ENCODE data around the gene CACNA2D3. TPM values are rescaled to one million over a fixed set of nuclear protein-coding genes. Genes with fewer than 3 reads are reported as not detected.

CACNA2D3 gene
- polyA plus RNA-seq, 1 donor from 2014 or later, result 26.2 TPM

DNA sequence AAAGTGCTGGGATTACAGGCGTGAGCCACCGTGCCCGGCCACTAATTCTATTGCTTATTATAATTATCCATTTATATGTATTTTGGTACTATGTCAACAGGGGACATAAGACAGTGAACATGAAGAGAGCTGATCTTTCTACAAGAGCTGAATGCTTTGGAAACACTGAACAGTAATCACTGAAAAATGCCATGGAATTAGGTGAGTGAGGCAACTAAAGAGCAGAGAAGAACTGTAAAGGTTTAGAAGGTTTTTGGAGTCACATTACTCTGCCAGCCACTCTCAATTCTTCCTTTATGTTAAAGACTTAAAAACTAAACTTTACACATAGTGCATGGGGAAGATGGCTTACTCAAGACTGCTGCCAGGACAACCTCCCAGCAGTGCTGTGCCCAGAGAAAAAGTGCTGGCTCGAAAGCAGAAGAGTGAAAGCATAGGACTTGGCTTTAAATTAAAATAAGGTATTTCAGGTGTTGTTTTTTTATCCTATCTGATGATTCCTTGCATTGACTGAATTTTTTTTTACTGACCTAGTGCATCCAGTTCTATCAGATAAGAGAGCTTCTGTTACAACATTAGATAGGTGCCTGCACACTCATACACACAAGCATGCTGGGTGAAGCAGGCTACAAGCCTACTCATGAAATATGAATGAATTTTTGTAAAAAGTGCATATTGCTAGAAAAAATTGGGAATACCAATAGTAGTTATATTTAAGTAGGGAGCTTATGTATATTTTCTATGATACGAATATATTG lies 28.7 kb upstream of the CACNA2D3 start:
- no peak for TF ChIP-seq POLR2AphosphoS5 (IDR thresholded peaks at IDR 0.05)
- TF ChIP-seq, protein P1, sequence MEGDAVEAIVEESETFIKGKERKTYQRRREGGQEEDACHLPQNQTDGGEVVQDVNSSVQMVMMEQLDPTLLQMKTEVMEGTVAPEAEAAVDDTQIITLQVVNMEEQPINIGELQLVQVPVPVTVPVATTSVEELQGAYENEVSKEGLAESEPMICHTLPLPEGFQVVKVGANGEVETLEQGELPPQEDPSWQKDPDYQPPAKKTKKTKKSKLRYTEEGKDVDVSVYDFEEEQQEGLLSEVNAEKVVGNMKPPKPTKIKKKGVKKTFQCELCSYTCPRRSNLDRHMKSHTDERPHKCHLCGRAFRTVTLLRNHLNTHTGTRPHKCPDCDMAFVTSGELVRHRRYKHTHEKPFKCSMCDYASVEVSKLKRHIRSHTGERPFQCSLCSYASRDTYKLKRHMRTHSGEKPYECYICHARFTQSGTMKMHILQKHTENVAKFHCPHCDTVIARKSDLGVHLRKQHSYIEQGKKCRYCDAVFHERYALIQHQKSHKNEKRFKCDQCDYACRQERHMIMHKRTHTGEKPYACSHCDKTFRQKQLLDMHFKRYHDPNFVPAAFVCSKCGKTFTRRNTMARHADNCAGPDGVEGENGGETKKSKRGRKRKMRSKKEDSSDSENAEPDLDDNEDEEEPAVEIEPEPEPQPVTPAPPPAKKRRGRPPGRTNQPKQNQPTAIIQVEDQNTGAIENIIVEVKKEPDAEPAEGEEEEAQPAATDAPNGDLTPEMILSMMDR (IDR thresholded peaks at IDR 0.05; ENCODE audit: poor library complexity, severe bottlenecking), result no peak
- no peak for TF ChIP-seq SMC3 (conservative IDR thresholded peaks at IDR 0.05; ENCODE audit: poor library complexity)
- Histone ChIP-seq H3K4me3 (ENCODE audit: low read length) (no peak overlapping the region), H3K9me3 (ENCODE audit: low read length) (no peaks in the 10 kb centered on the region), H3K9me2 (ENCODE audit: insufficient read depth, low read length) (no peaks in the 10 kb centered on the region), H4K20me1 (ENCODE audit: insufficient read depth) (no peaks in the 10 kb centered on the region), H3K9ac (ENCODE audit: low read length) (no peak overlapping the region), H3K27me3 (ENCODE audit: insufficient read depth, low read depth, low read length) (no peaks in the 10 kb centered on the region), H2AFZ (ENCODE audit: low read depth, low read length) (no peak overlapping the region), H3K27ac (ENCODE audit: low read length) (no peak overlapping the region), H3K36me3 (ENCODE audit: insufficient read depth, low read length) (no peaks in the 10 kb centered on the region), H3K4me2 (ENCODE audit: low read length) (no peak overlapping the region), H3F3A (ENCODE audit: insufficient read depth, low read length, poor library complexity, severe bottlenecking) (no peaks in the 10 kb centered on the region), H3K79me2 (replicated peaks; ENCODE audit: insufficient read depth, low read length) (no peaks in the 10 kb centered on the region)

GRCh38 chr3:54094926-54095325 lies 27.4 kb upstream of the CACNA2D3 start:
- Histone ChIP-seq H2AFZ (ENCODE audit: low read depth, low read length) (no peak overlapping the region), H3F3A (ENCODE audit: insufficient read depth, low read length, poor library complexity, severe bottlenecking) (no peaks in the 10 kb centered on the region), H3K9ac (ENCODE audit: low read length) (no peak overlapping the region), H3K9me2 (ENCODE audit: insufficient read depth, low read length) (no peaks in the 10 kb centered on the region), H3K36me3 (ENCODE audit: insufficient read depth, low read length) (no peaks in the 10 kb centered on the region), H3K9me3 (ENCODE audit: low read length) (no peaks in the 10 kb centered on the region), H3K27ac (ENCODE audit: low read length) (no peak overlapping the region), H3K79me2 (replicated peaks; ENCODE audit: insufficient read depth, low read length) (no peaks in the 10 kb centered on the region), H3K27me3 (ENCODE audit: insufficient read depth, low read depth, low read length) (no peaks in the 10 kb centered on the region), H4K20me1 (ENCODE audit: insufficient read depth) (no peaks in the 10 kb centered on the region), H3K4me2 (ENCODE audit: low read length) (no peak overlapping the region), H3K4me3 (ENCODE audit: low read length) (no peak overlapping the region)
- no peak for TF ChIP-seq SMC3 (conservative IDR thresholded peaks at IDR 0.05; ENCODE audit: poor library complexity)
- TF ChIP-seq, protein P2, sequence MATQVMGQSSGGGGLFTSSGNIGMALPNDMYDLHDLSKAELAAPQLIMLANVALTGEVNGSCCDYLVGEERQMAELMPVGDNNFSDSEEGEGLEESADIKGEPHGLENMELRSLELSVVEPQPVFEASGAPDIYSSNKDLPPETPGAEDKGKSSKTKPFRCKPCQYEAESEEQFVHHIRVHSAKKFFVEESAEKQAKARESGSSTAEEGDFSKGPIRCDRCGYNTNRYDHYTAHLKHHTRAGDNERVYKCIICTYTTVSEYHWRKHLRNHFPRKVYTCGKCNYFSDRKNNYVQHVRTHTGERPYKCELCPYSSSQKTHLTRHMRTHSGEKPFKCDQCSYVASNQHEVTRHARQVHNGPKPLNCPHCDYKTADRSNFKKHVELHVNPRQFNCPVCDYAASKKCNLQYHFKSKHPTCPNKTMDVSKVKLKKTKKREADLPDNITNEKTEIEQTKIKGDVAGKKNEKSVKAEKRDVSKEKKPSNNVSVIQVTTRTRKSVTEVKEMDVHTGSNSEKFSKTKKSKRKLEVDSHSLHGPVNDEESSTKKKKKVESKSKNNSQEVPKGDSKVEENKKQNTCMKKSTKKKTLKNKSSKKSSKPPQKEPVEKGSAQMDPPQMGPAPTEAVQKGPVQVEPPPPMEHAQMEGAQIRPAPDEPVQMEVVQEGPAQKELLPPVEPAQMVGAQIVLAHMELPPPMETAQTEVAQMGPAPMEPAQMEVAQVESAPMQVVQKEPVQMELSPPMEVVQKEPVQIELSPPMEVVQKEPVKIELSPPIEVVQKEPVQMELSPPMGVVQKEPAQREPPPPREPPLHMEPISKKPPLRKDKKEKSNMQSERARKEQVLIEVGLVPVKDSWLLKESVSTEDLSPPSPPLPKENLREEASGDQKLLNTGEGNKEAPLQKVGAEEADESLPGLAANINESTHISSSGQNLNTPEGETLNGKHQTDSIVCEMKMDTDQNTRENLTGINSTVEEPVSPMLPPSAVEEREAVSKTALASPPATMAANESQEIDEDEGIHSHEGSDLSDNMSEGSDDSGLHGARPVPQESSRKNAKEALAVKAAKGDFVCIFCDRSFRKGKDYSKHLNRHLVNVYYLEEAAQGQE (IDR thresholded peaks at IDR 0.05; ENCODE audit: borderline replicate concordance), result no peak

GRCh38 chr3:54099381-54099780 lies 23.0 kb upstream of the CACNA2D3 start:
- Histone ChIP-seq H3F3A (ENCODE audit: insufficient read depth, low read length, poor library complexity, severe bottlenecking) (no peaks in the 10 kb centered on the region), H3K4me2 (ENCODE audit: low read length) (no peak overlapping the region), H4K20me1 (ENCODE audit: insufficient read depth) (no peaks in the 10 kb centered on the region), H3K36me3 (ENCODE audit: insufficient read depth, low read length) (no peaks in the 10 kb centered on the region), H3K79me2 (replicated peaks; ENCODE audit: insufficient read depth, low read length) (no peaks in the 10 kb centered on the region), H3K9ac (ENCODE audit: low read length) (no peak overlapping the region), H3K9me3 (ENCODE audit: low read length) (no peaks in the 10 kb centered on the region), H2AFZ (ENCODE audit: low read depth, low read length) (no peak overlapping the region), H3K9me2 (ENCODE audit: insufficient read depth, low read length) (no peaks in the 10 kb centered on the region), H3K4me3 (ENCODE audit: low read length) (no peak overlapping the region), H3K27ac (ENCODE audit: low read length) (no peak overlapping the region), H3K27me3 (ENCODE audit: insufficient read depth, low read depth, low read length) (no peaks in the 10 kb centered on the region)
- TF ChIP-seq EZH2 (IDR thresholded peaks at IDR 0.05; ENCODE audit: borderline replicate concordance, insufficient read depth, low read length, poor library complexity, severe bottlenecking) (no peak), POLR2AphosphoS5 (IDR thresholded peaks at IDR 0.05) (no peak), EP300 (conservative IDR thresholded peaks at IDR 0.05; ENCODE audit: poor library complexity, severe bottlenecking) (no peak), SMC3 (conservative IDR thresholded peaks at IDR 0.05; ENCODE audit: poor library complexity) (no peak), RAD21 (conservative IDR thresholded peaks at IDR 0.05) (no peak), MXI1 (conservative IDR thresholded peaks at IDR 0.05; ENCODE audit: poor library complexity, severe bottlenecking) (no peak), TAF1 (IDR thresholded peaks at IDR 0.05; ENCODE audit: low read depth) (no peak)
- TF ChIP-seq, protein P1 (IDR thresholded peaks at IDR 0.05; ENCODE audit: poor library complexity, severe bottlenecking), result no peak
- TF ChIP-seq, protein P2 (IDR thresholded peaks at IDR 0.05; ENCODE audit: borderline replicate concordance), result no peak

All from neural cell (in vitro differentiated cells).